Kidney (tissue), 14 donors: ENCODE data around the gene ANGPTL7. TPM values are rescaled to one million over a fixed set of nuclear protein-coding genes. Genes with fewer than 3 reads are reported as not detected.
A peak's percentile ranks its signal among the peaks of the same experiment; 100 is the strongest.

ENCODE experiments used
- DNase-seq, 5 donors: peaks; one replicate each; pipeline ENCODE4 v3.0.0-alpha.2; 2013 to 2020
- FAIRE-seq: peaks from 2 replicates; lab custom pipeline; 2012; peaks lifted over from hg19 to GRCh38; lab: Jason Lieb, UNC
- H3K27ac ChIP-seq, 2 donors: one replicate each; pipeline ENCODE4 v1.7.0; 2013; ENCODE audit warnings: low read depth in 2 of 2, low read length in 2 of 2, inconsistent platforms in 1 of 2
- H3K27me3 ChIP-seq: one replicate; pipeline ENCODE4 v1.7.1; 2013; ENCODE audit warnings: low read length, inconsistent platforms; ENCODE audit not compliant: control insufficient read depth, insufficient read depth
- H3K36me3 ChIP-seq, 3 donors: one replicate each; pipeline versions ENCODE4 v1.7.0 to v1.7.1; 2013; ENCODE audit warnings: low read length in 3 of 3, control low read depth in 1 of 3, inconsistent platforms in 1 of 3; ENCODE audit not compliant: insufficient read depth in 3 of 3, control insufficient read depth in 2 of 3
- H3K4me1 ChIP-seq, 3 donors: one replicate each; pipeline versions ENCODE4 v1.7.0 to v1.7.1; 2013; ENCODE audit warnings: low read length in 3 of 3, inconsistent platforms in 1 of 3, low read depth in 1 of 3; ENCODE audit not compliant: control insufficient read depth in 2 of 3, insufficient read depth in 2 of 3
- H3K4me3 ChIP-seq, 3 donors: one replicate each; pipeline versions ENCODE4 v1.7.0 to v1.8.1; 2013; ENCODE audit warnings: low read length in 3 of 3, control low read depth in 1 of 3, inconsistent platforms in 1 of 3
- H3K9ac ChIP-seq, 3 donors: one replicate each; pipeline versions ENCODE4 v1.7.0 to v1.7.1; 2013; ENCODE audit warnings: low read length in 3 of 3, control low read depth in 1 of 3, inconsistent platforms in 1 of 3
- H3K9me3 ChIP-seq, 3 donors: one replicate each; pipeline versions ENCODE4 v1.7.0 to v1.7.1; 2013; ENCODE audit warnings: low read length in 3 of 3, control low read depth in 1 of 3, inconsistent platforms in 1 of 3; ENCODE audit not compliant: control insufficient read depth in 2 of 3, insufficient read depth in 1 of 3
- CTCF ChIP-seq: IDR thresholded peaks from 3 replicates; pipeline ENCODE4 v1.5.1; 2012; ENCODE audit warnings: mild to moderate bottlenecking, moderate library complexity, borderline replicate concordance; ENCODE audit not compliant: insufficient read depth; ENCODE audit errors: extremely low read depth
- intact Hi-C: fragments of 100-400 bp; cut with DNase I; formaldehyde crosslinking; loops from one replicate; pipeline ENCODE4 v1.11.1; 2022
- polyA plus RNA-seq: library from polyadenylated mRNA; stranded (reverse); fragments of 350-450 nt; fragmentation: Illumina TruSeq; extraction: RNeasy Lipid Tissue Mini Kit (QIAGEN cat#74804); gene quantifications from one replicate; pipeline ENCODE4 v1.2.3, GENCODE V29; 2014; ENCODE audit warnings: low read depth, low replicate concordance; ENCODE audit not compliant: insufficient read depth
- total RNA-seq: library from RNA; stranded (reverse); fragmentation: NEBNext Ultra II Directional; extraction: Animal tissue kit (Norgen Biotek cat#: 25700); gene quantifications from one replicate; pipeline ENCODE4 v1.2.1, GENCODE V29; 2021
- donor health status: control.
- donor health status: control.
- donor health status: control.
- donor health status: control.
- donor health status: control.
- donor health status: DM: yes; HTN: yes; CAD: no.
- donor health status: Normal renal cell carcinoma (clear cell type).

Gene ANGPTL7
- total and polyA plus RNA-seq, 2 donors from 2014 or later = 0.19 to 0.24 TPM

- no peak for TF ChIP-seq CTCF
- H3K9me3 ChIP-seq = no peaks in the 10 kb centered on the region
- no peak overlapping the region for H3K4me3 ChIP-seq
- DNase-seq (no peak), FAIRE-seq (no peak)
- H3K27ac ChIP-seq = no peak overlapping the region
- no peak overlapping the region for H3K9ac ChIP-seq
- peaks cover 3 to 20% (median 15%) of the 10 kb centered on the region in 3 donors for H3K36me3 ChIP-seq
- intact Hi-C loops = no loop called here
- H3K27me3 ChIP-seq = no peaks in the 10 kb centered on the region
- no peaks in the 10 kb centered on the region for H3K4me1 ChIP-seq
These were observed 774 bp upstream of the ANGPTL7 start for GRCh38 chr1:11188381-11188780.

- H3K4me1 ChIP-seq = peaks cover 0 to 4% (median 0%) of the 10 kb centered on the region in 3 donors
- no peak overlapping the region for H3K4me3 ChIP-seq
- DNase-seq = no peak
- FAIRE-seq = no peak
- peaks cover 3 to 31% (median 23%) of the 10 kb centered on the region in 3 donors for H3K36me3 ChIP-seq
- H3K27me3 ChIP-seq = no peaks in the 10 kb centered on the region
- no peak overlapping the region for H3K27ac ChIP-seq
- no peaks in the 10 kb centered on the region for H3K9me3 ChIP-seq
- intact Hi-C loops = no loop called here
- no peak overlapping the region for H3K9ac ChIP-seq
- no peak for TF ChIP-seq CTCF
These were observed 4.2 kb downstream of the ANGPTL7 start for GRCh38 chr1:11193376-11193775.

GRCh38 chr1:11194407-11195176, 5.4 kb downstream of the ANGPTL7 start:
- Histone ChIP-seq H3K9ac (no peak overlapping the region), H3K9me3 (no peaks in the 10 kb centered on the region), H3K4me1 (peaks cover 0 to 4% (median 0%) of the 10 kb centered on the region in 3 donors), H3K27me3 (no peaks in the 10 kb centered on the region), H3K36me3 (peaks cover 6 to 35% (median 31%) of the 10 kb centered on the region in 3 donors), H3K27ac (no peak overlapping the region), H3K4me3 (no peak overlapping the region)
- DNase-seq (peak in 2 of 5 donors; percentile 5 to 21), FAIRE-seq (no peak)
- intact Hi-C loops = no loop called here
- no peak for TF ChIP-seq CTCF
